PC-9 (cell line): ENCODE measurements around the gene ARFGAP3. TPM values are rescaled to one million over a fixed set of nuclear protein-coding genes. Genes with fewer than 3 reads are reported as not detected.

Source experiments
- BruUV-seq: library from RNA; stranded (reverse); fragments of 400-500 nt; replicated peaks from 2 replicates; lab custom pipeline; 2021; lab: Mats Ljungman, UMichigan
- CTCF ChIA-PET: fragments of 300-600 bp; sonication (Branson Sonifier 250); formaldehyde crosslinking; loops from one replicate; lab custom pipeline; 2022; ENCODE audit warnings: antibody characterized with exemption; lab: Charles Lee
- POLR2A ChIA-PET: fragments of 300-600 bp; sonication (Branson Sonifier 250); formaldehyde crosslinking; loops from one replicate; lab custom pipeline; 2022; ENCODE audit warnings: antibody characterized with exemption; ENCODE audit not compliant: unreplicated experiment; lab: Charles Lee
- DNase-seq, 2 experiments: peaks; one replicate each; pipeline versions ENCODE4 v3.0.0 to v3.0.0-alpha.2; 2015 to 2022; ENCODE audit warnings: mixed read lengths in 1 of 2
- H2AFZ ChIP-seq: fragments of 200-600 bp; sonication (generic); 2 replicates; pipeline ENCODE4 v1.8.1; 2017; ENCODE audit warnings: antibody characterized with exemption
- H3F3A ChIP-seq: fragments of 200-600 bp; sonication (generic); 2 replicates; pipeline ENCODE4 v1.8.1; 2017; ENCODE audit warnings: antibody characterized with exemption, mild to moderate bottlenecking, low read depth; ENCODE audit not compliant: insufficient read depth
- H3K27ac ChIP-seq: fragments of 200-600 bp; sonication (generic); 2 replicates; pipeline ENCODE4 v1.6.1; 2016; ENCODE audit warnings: mixed run types
- H3K27me3 ChIP-seq: fragments of 200-600 bp; sonication (generic); 2 replicates; pipeline ENCODE4 v1.6.1; 2016; ENCODE audit warnings: low read depth, mixed run types; ENCODE audit not compliant: insufficient read depth
- H3K36me3 ChIP-seq: fragments of 200-600 bp; sonication (generic); 2 replicates; pipeline ENCODE4 v1.6.1; 2016; ENCODE audit warnings: low read depth, mixed run types
- H3K4me1 ChIP-seq: fragments of 200-600 bp; sonication (generic); replicated peaks from 2 replicates; pipeline ENCODE4 v1.6.1; 2016; ENCODE audit warnings: mixed run types; ENCODE audit not compliant: insufficient read depth
- H3K4me2 ChIP-seq: fragments of 200-600 bp; sonication (generic); 2 replicates; pipeline ENCODE4 v1.6.1; 2017; ENCODE audit warnings: mixed run types
- H3K4me3 ChIP-seq: fragments of 200-600 bp; sonication (generic); 2 replicates; pipeline ENCODE4 v1.6.1; 2016; ENCODE audit warnings: mixed run types
- H3K79me2 ChIP-seq: fragments of 200-600 bp; sonication (generic); 2 replicates; pipeline ENCODE4 v1.6.1; 2017; ENCODE audit warnings: low read depth, mixed run types
- H3K9me2 ChIP-seq: fragments of 200-600 bp; sonication (generic); 2 replicates; pipeline ENCODE4 v1.8.1; 2017; ENCODE audit warnings: mild to moderate bottlenecking; ENCODE audit not compliant: insufficient read depth
- H3K9me3 ChIP-seq: fragments of 200-600 bp; sonication (generic); 2 replicates; pipeline ENCODE4 v1.8.1; 2016; ENCODE audit warnings: low read depth; ENCODE audit not compliant: insufficient read depth
- H4K20me1 ChIP-seq: fragments of 200-600 bp; sonication (generic); 2 replicates; pipeline ENCODE4 v1.8.1; 2017; ENCODE audit not compliant: insufficient read depth
- CTCF ChIP-seq: fragments of 200-600 bp; sonication (generic); conservative IDR thresholded peaks from 2 replicates; pipeline ENCODE4 v1.6.1; 2017; ENCODE audit warnings: mixed run types, antibody characterized with exemption, mild to moderate bottlenecking, moderate library complexity
- EZH2 ChIP-seq: fragments of 200-600 bp; sonication (generic); IDR thresholded peaks from 2 replicates; pipeline ENCODE4 v1.8.0; 2017; ENCODE audit warnings: antibody characterized with exemption, low read depth
- intact Hi-C: fragments of 100-400 bp; cut with micrococcal nuclease; formaldehyde crosslinking; loops from one replicate; pipeline ENCODE4 v1.10.0; 2022; ENCODE audit not compliant: unreplicated experiment
- total RNA-seq: library from RNA; stranded (reverse); gene quantifications from 2 replicates; pipeline ENCODE4 v1.2.3, GENCODE V29; 2021

The ARFGAP3 gene
- total RNA-seq, 1 experiment from 2014 or later = 29.1 TPM

GRCh38 chr22:42817556-42817955, 39.5 kb downstream of the ARFGAP3 start:
- Histone ChIP-seq H3K4me2 (no peak overlapping the region), H3K9me2 (no peaks in the 10 kb centered on the region), H3K36me3 (peaks cover 16% of the 10 kb centered on the region; the same call in 1 of the 2 replicates), H3K4me1 (no peaks in the 10 kb centered on the region; the same call in 1 of the 2 replicates), H4K20me1 (no peaks in the 10 kb centered on the region), H2AFZ (no peak overlapping the region), H3F3A (peaks cover 6% of the 10 kb centered on the region), H3K27me3 (no peaks in the 10 kb centered on the region), H3K27ac (no peak overlapping the region), H3K9me3 (no peaks in the 10 kb centered on the region), H3K4me3 (no peak overlapping the region), H3K79me2 (no peaks in the 10 kb centered on the region)
- intact Hi-C loops = no loop called here
- TF ChIP-seq EZH2 (no peak), CTCF (no peak)
- ChIA-PET CTCF (interaction anchor here (0.5 kb wide), 1 partner anchor 51 kb away, joined by 4 read pairs; no protein-coding TSS in a partner anchor), POLR2A (interaction anchor here (0.5 kb wide), 1 partner anchor 202 kb away, joined by 5 read pairs; no protein-coding TSS in a partner anchor)
- no peak for DNase-seq
- no TSS peak for BruUV-seq

- Histone ChIP-seq H2AFZ (no peak overlapping the region), H3K79me2 (no peaks in the 10 kb centered on the region), H3F3A (peaks cover 6% of the 10 kb centered on the region), H3K27ac (no peak overlapping the region), H3K4me1 (no peaks in the 10 kb centered on the region; the same call in 1 of the 2 replicates), H3K4me3 (no peak overlapping the region), H3K36me3 (peaks cover 13% of the 10 kb centered on the region; the same call in 1 of the 2 replicates), H4K20me1 (no peaks in the 10 kb centered on the region), H3K9me3 (no peaks in the 10 kb centered on the region), H3K9me2 (no peaks in the 10 kb centered on the region), H3K4me2 (no peak overlapping the region), H3K27me3 (no peaks in the 10 kb centered on the region)
- POLR2A ChIA-PET = no interaction called here
- TF ChIP-seq CTCF = no peak
- no peak for TF ChIP-seq EZH2
- no TSS peak for BruUV-seq
- intact Hi-C loops = no loop called here
- CTCF ChIA-PET = no interaction called here
- no peak for DNase-seq
These were observed 40.7 kb downstream of the ARFGAP3 start for GRCh38 chr22:42816336-42816735.

- ChIA-PET POLR2A (interaction anchor here (0.5 kb wide), 1 partner anchor 88 kb away, joined by 4 read pairs; no protein-coding TSS in a partner anchor), CTCF (no interaction called here)
- H3K27ac ChIP-seq = no peak overlapping the region
- intact Hi-C loops = no loop called here
- H3K79me2 ChIP-seq = no peaks in the 10 kb centered on the region
- no peaks in the 10 kb centered on the region for H3K27me3 ChIP-seq
- no peak overlapping the region for H2AFZ ChIP-seq
- no peak overlapping the region for H3K4me3 ChIP-seq
- no peak for DNase-seq
- TF ChIP-seq CTCF (no peak), EZH2 (no peak)
- peaks cover 3% of the 10 kb centered on the region for H3F3A ChIP-seq
- H4K20me1 ChIP-seq = no peaks in the 10 kb centered on the region
- H3K4me1 ChIP-seq = no peaks in the 10 kb centered on the region; the same call in 1 of the 2 replicates
- peaks cover 13% of the 10 kb centered on the region; the same call in 1 of the 2 replicates for H3K36me3 ChIP-seq
- H3K9me2 ChIP-seq = no peaks in the 10 kb centered on the region
- no peak overlapping the region for H3K4me2 ChIP-seq
- no TSS peak for BruUV-seq
- H3K9me3 ChIP-seq = no peaks in the 10 kb centered on the region
These were observed 42.5 kb downstream of the ARFGAP3 start for GRCh38 chr22:42814616-42815015.
